HG02642 (cell line): ENCODE results near the gene PTPRM.

ENCODE experiments used
- ATAC-seq: cut with Tn5 transposase; IDR thresholded peaks from one replicate; pipeline ENCODE4 v1.9.1; 2021; ENCODE audit warnings: mild to moderate bottlenecking; ENCODE audit not compliant: unreplicated experiment, poor library complexity

PTPRM gene

GRCh38 chr18:8324343-8325065 is 757.4 kb downstream of the PTPRM start:
- ATAC-seq, result no peak

GRCh38 chr18:8326763-8327394 is 759.8 kb downstream of the PTPRM start:
- no peak for ATAC-seq

DNA sequence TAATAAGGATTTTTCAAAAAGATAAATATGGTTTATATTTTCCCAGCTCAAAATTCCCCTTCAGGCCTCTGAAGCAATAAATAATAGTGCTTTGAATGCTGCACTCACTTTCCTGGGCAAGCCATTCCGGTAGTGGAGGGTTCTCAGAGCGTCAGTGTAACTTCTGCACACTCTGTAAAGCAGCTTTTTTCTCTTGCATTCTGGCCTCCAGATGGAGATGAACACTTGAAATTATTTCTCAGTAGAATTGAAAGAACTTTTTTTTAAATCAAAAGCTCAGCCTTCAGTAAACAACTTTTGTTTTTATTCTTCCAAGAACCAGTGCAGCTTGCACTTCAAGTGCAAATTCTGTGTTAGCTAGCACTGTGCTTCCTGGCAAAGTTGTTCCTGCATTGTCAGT is 761.0 kb downstream of the PTPRM start:
- no peak for ATAC-seq

- ATAC-seq, result no peak
Observed at GRCh38 chr18:8329186-8329771, 762.2 kb downstream of the PTPRM start.

GRCh38 chr18:8330575-8330974 is 763.5 kb downstream of the PTPRM start:
- ATAC-seq, result no peak

DNA sequence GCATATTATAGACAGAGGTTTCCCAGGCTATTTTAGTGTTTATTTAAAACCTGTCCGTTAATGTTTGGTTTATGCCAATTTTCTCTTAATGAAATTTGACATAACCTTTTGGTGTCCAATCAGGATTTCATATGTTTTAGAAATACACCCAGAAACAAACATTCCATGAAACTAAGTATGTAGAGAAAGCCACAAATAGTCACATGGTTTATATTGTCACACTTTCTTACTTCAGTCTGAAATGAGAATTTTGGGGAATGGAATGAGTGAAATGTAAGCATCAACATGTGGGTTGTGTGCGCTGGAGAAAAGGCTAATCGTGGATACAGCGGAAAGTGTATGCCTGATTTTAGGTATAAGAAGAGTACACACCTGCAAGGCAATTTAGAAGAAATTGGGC is 765.2 kb downstream of the PTPRM start:
- no peak for ATAC-seq

GRCh38 chr18:8333961-8334360 is 766.8 kb downstream of the PTPRM start:
- no peak for ATAC-seq

DNA sequence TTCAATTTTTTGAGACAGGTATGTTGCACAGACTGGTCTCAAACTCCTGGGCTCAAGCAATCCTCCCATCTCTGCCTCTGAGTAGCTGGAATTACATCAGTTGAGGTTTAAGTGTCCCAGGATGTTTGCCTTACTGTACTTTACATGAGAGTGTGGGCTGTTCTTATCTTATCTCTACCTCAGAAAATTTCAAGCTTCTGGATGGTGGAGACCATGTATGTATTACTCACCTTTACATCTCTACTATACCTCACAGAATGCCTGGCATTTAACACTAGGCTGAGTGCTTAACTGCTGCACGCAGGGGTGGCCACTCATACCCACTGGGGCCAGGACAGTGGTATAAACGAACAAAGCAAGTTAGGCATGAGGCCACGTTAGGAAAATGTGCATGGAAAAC is 770.1 kb downstream of the PTPRM start:
- no peak for ATAC-seq

DNA sequence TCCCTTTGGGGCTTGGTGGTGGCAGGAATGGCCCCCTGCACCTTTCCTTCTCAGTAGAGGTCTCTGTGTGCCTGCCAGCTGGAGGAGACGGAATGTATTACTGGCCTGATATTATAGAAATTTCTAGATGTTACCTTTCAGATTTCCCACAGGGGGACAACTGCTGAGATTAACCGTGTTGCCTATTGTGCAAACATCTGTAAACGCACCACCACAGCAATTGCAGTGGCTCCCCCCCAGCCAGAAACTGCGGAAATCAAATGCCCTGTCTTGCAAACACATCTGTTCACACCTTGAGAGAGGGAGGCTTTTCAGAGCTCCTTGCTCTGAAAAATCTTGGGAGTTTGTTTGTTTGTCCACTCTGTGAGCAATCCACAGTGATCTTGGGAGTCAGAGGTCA is 772.1 kb downstream of the PTPRM start:
- no peak for ATAC-seq

GRCh38 chr18:8339952-8340351 is 772.8 kb downstream of the PTPRM start:
- no peak for ATAC-seq

DNA sequence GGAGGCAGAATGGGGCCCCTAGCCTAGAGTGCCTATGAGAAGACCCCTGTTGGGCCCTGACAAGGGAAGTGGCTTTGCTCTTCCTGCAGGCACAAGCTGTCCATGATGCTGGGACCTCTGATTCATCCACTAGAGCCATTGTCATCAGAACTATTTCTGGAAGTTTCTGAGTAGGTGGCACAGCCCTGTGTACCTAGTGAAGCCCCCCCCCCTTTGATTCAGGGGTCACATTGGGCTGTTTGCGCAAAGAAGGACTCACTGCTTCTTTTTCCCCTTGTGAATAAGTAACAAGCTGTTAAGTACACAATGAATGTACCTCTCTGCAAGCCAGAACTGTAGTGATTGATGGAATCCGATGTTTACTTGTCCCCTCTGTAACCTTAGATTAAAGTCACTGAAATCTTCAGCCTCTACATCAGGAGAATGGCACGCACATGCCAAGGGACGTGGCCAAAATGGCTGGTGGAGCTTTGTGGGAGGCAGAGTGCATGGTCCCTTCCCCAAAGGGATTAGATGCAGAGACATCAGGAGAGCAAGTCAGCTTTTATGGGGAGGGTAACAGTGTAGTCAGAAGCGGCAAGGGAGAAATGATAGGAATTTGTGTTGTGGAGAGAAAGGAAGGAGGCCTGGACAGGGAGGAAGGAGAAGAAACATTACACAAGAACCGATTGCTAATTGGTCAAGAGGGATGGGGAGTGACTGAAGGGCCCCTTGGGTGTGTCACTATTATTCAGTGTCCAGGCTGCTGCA is 774.5 kb downstream of the PTPRM start:
- no peak for ATAC-seq

GRCh38 chr18:8348051-8348720 is 781.1 kb downstream of the PTPRM start:
- no peak for ATAC-seq

GRCh38 chr18:8349608-8350323 is 782.6 kb downstream of the PTPRM start:
- ATAC-seq, result no peak

DNA sequence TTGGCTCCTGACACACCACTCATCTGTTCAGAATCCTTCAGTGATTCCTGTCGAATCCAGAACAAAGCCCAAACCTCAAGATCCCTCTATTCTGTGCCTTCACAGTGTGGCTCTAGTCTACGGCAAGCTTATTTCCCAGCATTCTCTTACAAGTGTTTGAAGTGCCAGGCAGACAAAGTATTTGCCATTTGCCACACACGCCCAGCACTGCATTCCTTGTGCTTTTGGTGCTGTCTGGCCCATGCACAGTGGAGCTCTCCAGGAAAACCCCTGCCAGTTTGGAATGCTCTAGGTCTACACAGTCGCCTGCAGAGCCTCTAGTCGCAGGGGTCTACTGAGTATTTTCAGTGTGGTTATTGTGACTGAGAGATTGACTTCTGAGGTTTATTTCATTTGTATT is 783.5 kb downstream of the PTPRM start:
- no peak for ATAC-seq

DNA sequence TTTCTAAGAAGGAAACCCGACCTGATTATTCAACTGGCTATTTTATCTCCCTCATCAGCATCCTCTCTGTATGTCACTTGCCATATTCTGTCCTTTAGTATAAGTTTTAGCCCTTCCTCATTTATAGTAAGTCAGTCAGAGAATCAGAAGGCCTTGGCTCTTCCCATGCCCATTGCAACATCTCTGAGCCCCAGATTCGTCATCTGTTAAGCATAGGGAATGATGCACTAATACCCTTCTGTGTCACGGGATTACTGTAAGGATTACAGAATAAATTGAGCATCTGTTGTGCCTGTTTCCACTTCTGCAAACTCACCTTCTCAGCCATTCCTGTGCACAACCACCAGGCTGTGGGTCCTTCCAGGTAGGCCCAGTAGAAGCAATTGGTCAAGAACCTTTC is 784.0 kb downstream of the PTPRM start:
- ATAC-seq, result no peak

- no peak for ATAC-seq
Observed at GRCh38 chr18:8354304-8354703, 787.2 kb downstream of the PTPRM start.

DNA sequence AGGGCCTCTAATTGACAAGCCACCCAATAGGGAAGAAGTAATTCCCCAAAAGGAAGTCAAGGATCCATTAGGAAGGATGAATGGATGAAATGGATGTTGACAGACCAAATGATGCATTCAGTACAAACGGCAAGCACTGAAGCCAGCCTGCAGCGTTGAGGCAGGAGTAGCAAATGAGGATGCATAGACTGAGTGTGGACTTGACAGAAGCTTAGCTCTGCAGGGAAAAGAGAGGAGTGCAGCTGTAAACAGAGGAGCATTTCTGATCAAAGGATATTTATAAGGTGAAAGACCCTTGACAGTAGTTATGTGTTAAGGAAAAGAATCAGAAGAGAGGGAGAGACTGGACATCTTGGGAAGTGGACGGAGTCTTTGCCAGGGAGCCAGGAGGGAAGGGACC is 788.9 kb downstream of the PTPRM start:
- no peak for ATAC-seq

GRCh38 chr18:8357320-8357719 is 790.2 kb downstream of the PTPRM start:
- ATAC-seq, result no peak

- ATAC-seq, result no peak
Observed at GRCh38 chr18:8358033-8358765, 791.1 kb downstream of the PTPRM start.
